K562 (cell line): ENCODE data around the gene GOLGA6B. TPM values are rescaled to one million over a fixed set of nuclear protein-coding genes. Genes with fewer than 3 reads are reported as not detected.

Source experiments
- ATF7 ChIP-seq: fragments of 450-650 bp; IDR thresholded peaks from 2 replicates; pipeline ENCODE4 v1.7.1; 2014; ENCODE audit warnings: mild to moderate bottlenecking, moderate library complexity
- BMI1 ChIP-seq: fragments of 150-350 bp; IDR thresholded peaks from 2 replicates; pipeline ENCODE4 v1.6.1; 2014; ENCODE audit warnings: low read length
- CHD7 ChIP-seq: fragments of 200-600 bp; sonication (generic); IDR thresholded peaks from one replicate; pipeline ENCODE4 v1.6.1; 2012; ENCODE audit warnings: mild to moderate bottlenecking, low read depth, low read length, inconsistent platforms
- FUS ChIP-seq: fragments of 200-400 bp; formaldehyde crosslinking; optimal IDR thresholded peaks from 2 replicates; pipeline ENCODE3; 2017; ENCODE audit warnings: low read depth, low read length
- PHF8 ChIP-seq: fragments of 200-600 bp; sonication (generic); IDR thresholded peaks from 2 replicates; pipeline ENCODE4 v1.6.1; 2012; ENCODE audit warnings: mixed run types, mild to moderate bottlenecking, inconsistent platforms, low read length, moderate library complexity, borderline replicate concordance
- POLR2H ChIP-seq: IDR thresholded peaks from 2 replicates; pipeline ENCODE4 v1.6.1; 2016; ENCODE audit warnings: missing genetic modification characterization, low read depth, mild to moderate bottlenecking, control low read depth, missing compliant biosample characterization, moderate library complexity
- SUPT5H ChIP-seq: fragments of 450-650 bp; IDR thresholded peaks from 2 replicates; pipeline ENCODE4 v1.6.1; 2016
- ZNF57 ChIP-seq: fragments of 450-650 bp; formaldehyde crosslinking; IDR thresholded peaks from 2 replicates; pipeline ENCODE4 v1.4.0; 2020; ENCODE audit warnings: mild to moderate bottlenecking, moderate library complexity
- polyA plus RNA-seq, 8 experiments: library from polyadenylated mRNA; depleted of rRNA in 4 of 8; stranded (reverse) in 5 of 8; unstranded in 3 of 8; fragments of >200 nt; fragmentation: Nextera tagmentation in 2 of 8; fragmentation: Illumina TruSeq in 1 of 8; extraction: Ambion mirVana in 2 of 8; extraction: Trizol in 1 of 8; gene quantifications; 2 replicates each; pipeline versions ENCODE4 v1.2.1 to v1.2.3, GENCODE V29; 2011 to 2014; ENCODE audit warnings: inconsistent platforms in 1 of 8, missing spikeins in 1 of 8
- total RNA-seq, 7 experiments: library from RNA; depleted of rRNA in 6 of 7; stranded (reverse); fragments of >200 nt in 6 of 7; fragmentation: Illumina TruSeq in 2 of 7; extraction: Trizol in 2 of 7; gene quantifications; 2 replicates each; pipeline versions ENCODE4 v1.2.1 to v1.2.3, GENCODE V29; 2011 to 2021; ENCODE audit warnings: low replicate concordance in 1 of 7

The GOLGA6B gene
- total and polyA plus RNA-seq, 9 of the 15 experiments (the other 6 are each of a cell fraction or from before 2014, with no cell fraction given), result not detected

GRCh38 chr15:72685925-72686794 is 31.7 kb downstream of the GOLGA6B start, which contains the start of the genes BBS4 and HIGD2B (continued):
- TF ChIP-seq CHD7 (no peak), POLR2H (tag) (peak; percentile 79), SUPT5H (peak; percentile 90), BMI1 (peak; percentile 63; the same call in 1 of the 2 replicates), FUS (no peak), PHF8 (peak; percentile 91), ZNF57 (CRISPR knock-in tag) (no peak), ATF7 (peak; percentile 91)
